Stimulated activated CD8-positive, alpha-beta memory T cell treated with anti-CD3 and anti-CD28 coated beads, Interleukin-12 subunit alpha, Interleukin-12 subunit beta, amount 100 ng/mL, for 24 hours (primary cell): ENCODE data around the gene CARD14.
"Not testable (repeated sequence)": the region's sequence is repeated elsewhere in the genome, so short reads cannot be mapped to it uniquely, and the experiment has no call there.

Experiments
- DNase-seq: peaks from one replicate; pipeline ENCODE4 v3.0.0-alpha.2; 2020; ENCODE audit errors: extremely low read depth

CARD14 gene

GRCh38 chr17:80223838-80224497 lies 54.1 kb downstream of the CARD14 start:
- no peak for DNase-seq

- DNase-seq, result no peak
Observed at GRCh38 chr17:80224683-80225082, 54.9 kb downstream of the CARD14 start.

GRCh38 chr17:80225230-80225629 lies 55.4 kb downstream of the CARD14 start:
- no peak for DNase-seq

GRCh38 chr17:80227156-80227555 lies 57.3 kb downstream of the CARD14 start:
- DNase-seq, result no peak

- DNase-seq, result no peak
Observed at GRCh38 chr17:80227666-80228065, 57.8 kb downstream of the CARD14 start.

GRCh38 chr17:80228477-80228876 lies 58.6 kb downstream of the CARD14 start:
- DNase-seq, result no peak

GRCh38 chr17:80229011-80229410 lies 59.2 kb downstream of the CARD14 start:
- no peak for DNase-seq

GRCh38 chr17:80232438-80232837 lies 62.6 kb downstream of the CARD14 start:
- DNase-seq, result no peak

- no peak for DNase-seq
Observed at GRCh38 chr17:80233202-80233601, 63.4 kb downstream of the CARD14 start.

GRCh38 chr17:80236911-80237310 lies 67.1 kb downstream of the CARD14 start:
- DNase-seq, result no peak

GRCh38 chr17:80237386-80237785 lies 67.6 kb downstream of the CARD14 start:
- no peak for DNase-seq

- DNase-seq, result no peak
Observed at GRCh38 chr17:80242505-80242904, 72.7 kb downstream of the CARD14 start.

- DNase-seq, result no peak
Observed at GRCh38 chr17:80243526-80244433, 74.0 kb downstream of the CARD14 start.

- DNase-seq, result not testable (repeated sequence)
Observed at GRCh38 chr17:80244448-80244847, 74.6 kb downstream of the CARD14 start.

GRCh38 chr17:80244871-80245509 lies 75.2 kb downstream of the CARD14 start:
- no peak for DNase-seq

- no peak for DNase-seq
Observed at GRCh38 chr17:80245566-80246265, 75.9 kb downstream of the CARD14 start.

GRCh38 chr17:80246266-80246681 lies 76.4 kb downstream of the CARD14 start:
- DNase-seq, result no peak

GRCh38 chr17:80246726-80247125 lies 76.9 kb downstream of the CARD14 start:
- DNase-seq, result no peak

- DNase-seq, result no peak
Observed at GRCh38 chr17:80247561-80247960, 77.7 kb downstream of the CARD14 start.

- DNase-seq, result no peak
Observed at GRCh38 chr17:80248001-80248893, 78.4 kb downstream of the CARD14 start.
